Esophagus muscularis mucosa (tissue), 4 donors: ENCODE measurements around the gene DTNBP1.

Experiments
- EP300 ChIP-seq: sonication (generic); formaldehyde crosslinking; IDR thresholded peaks from one replicate; pipeline ENCODE4 v1.6.1; 2017; ENCODE audit warnings: antibody characterized with exemption
- POLR2AphosphoS5 ChIP-seq, 2 donors: sonication (generic); formaldehyde crosslinking; IDR thresholded peaks; one replicate each; pipeline ENCODE4 v1.6.1; 2017; ENCODE audit warnings: antibody characterized with exemption in 2 of 2
- TF ChIP-seq, protein P1 (sequence below), 3 experiments: fragments of 200-600 bp in 2 of 3; fragments of 450-650 bp in 1 of 3; sonication (generic) in 2 of 3; IDR thresholded peaks; one replicate each; pipeline ENCODE4 v1.5.1; 2017 to 2019; ENCODE audit warnings: antibody characterized with exemption in 3 of 3, mild to moderate bottlenecking in 2 of 3, moderate library complexity in 1 of 3

DNA sequence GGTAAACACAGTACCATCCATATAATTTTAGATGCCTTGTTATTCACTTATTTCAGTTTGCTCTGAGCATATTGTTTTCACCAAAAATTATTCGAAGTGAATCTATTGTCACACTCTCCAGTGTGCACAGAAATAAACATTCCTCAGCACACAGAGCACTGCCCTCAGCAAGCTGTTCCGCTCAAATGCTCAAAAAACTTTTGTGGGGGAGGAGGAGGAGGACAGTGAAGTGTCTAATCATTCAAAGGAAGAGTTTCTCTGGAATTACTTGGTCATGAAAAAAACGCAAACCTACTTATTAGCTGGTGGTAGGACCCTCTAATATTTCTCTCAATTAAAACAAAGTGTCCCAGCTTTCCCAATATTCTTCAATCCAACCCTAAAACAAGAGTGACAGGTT lies 88.3 kb downstream of the DTNBP1 start:
- TF ChIP-seq POLR2AphosphoS5 (IDR thresholded peaks at IDR 0.05) = no peak
- TF ChIP-seq, protein P1, sequence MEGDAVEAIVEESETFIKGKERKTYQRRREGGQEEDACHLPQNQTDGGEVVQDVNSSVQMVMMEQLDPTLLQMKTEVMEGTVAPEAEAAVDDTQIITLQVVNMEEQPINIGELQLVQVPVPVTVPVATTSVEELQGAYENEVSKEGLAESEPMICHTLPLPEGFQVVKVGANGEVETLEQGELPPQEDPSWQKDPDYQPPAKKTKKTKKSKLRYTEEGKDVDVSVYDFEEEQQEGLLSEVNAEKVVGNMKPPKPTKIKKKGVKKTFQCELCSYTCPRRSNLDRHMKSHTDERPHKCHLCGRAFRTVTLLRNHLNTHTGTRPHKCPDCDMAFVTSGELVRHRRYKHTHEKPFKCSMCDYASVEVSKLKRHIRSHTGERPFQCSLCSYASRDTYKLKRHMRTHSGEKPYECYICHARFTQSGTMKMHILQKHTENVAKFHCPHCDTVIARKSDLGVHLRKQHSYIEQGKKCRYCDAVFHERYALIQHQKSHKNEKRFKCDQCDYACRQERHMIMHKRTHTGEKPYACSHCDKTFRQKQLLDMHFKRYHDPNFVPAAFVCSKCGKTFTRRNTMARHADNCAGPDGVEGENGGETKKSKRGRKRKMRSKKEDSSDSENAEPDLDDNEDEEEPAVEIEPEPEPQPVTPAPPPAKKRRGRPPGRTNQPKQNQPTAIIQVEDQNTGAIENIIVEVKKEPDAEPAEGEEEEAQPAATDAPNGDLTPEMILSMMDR (IDR thresholded peaks at IDR 0.05) = no peak
- TF ChIP-seq EP300 = no peak
